Psoas muscle (tissue), 8 donors: ENCODE results near the gene CBLC. TPM values are rescaled to one million over a fixed set of nuclear protein-coding genes. Genes with fewer than 3 reads are reported as not detected.
"Not testable (repeated sequence)": the region's sequence is repeated elsewhere in the genome, so short reads cannot be mapped to it uniquely, and the experiment has no call there.

Source experiments
- ATAC-seq, 4 donors: fragments of 200-7000 bp; cut with Tn5 transposase; one replicate each; pipeline ENCODE4 v1.9.1; 2020; ENCODE audit warnings: moderate library complexity in 3 of 4, mild to moderate bottlenecking in 2 of 4
- DNase-seq, 2 donors: peaks; one replicate each; pipeline ENCODE4 v3.0.0-alpha.2; 2020
- H3K27ac ChIP-seq: fragments of 200-600 bp; one replicate; pipeline ENCODE4 v1.8.0; 2022
- H3K27me3 ChIP-seq, 3 donors: fragments of 200-600 bp in 1 of 3; one replicate each; pipeline versions ENCODE4 v1.6.1 to v1.8.0; 2013 to 2022; ENCODE audit warnings: low read length in 2 of 3, mild to moderate bottlenecking in 2 of 3, moderate library complexity in 1 of 3; ENCODE audit not compliant: insufficient read depth in 3 of 3
- H3K36me3 ChIP-seq, 2 donors: fragments of 200-600 bp in 1 of 2; one replicate each; pipeline versions ENCODE4 v1.6.1 to v1.8.0; 2013 to 2022; ENCODE audit warnings: low read depth in 1 of 2, mild to moderate bottlenecking in 1 of 2, moderate library complexity in 1 of 2; ENCODE audit not compliant: insufficient read depth in 1 of 2
- H3K4me1 ChIP-seq: fragments of 200-600 bp; one replicate; pipeline ENCODE4 v1.8.0; 2022
- H3K4me3 ChIP-seq: fragments of 200-600 bp; one replicate; pipeline ENCODE4 v1.8.0; 2022; ENCODE audit warnings: mild to moderate bottlenecking
- H3K9me3 ChIP-seq: fragments of 200-600 bp; one replicate; pipeline ENCODE4 v1.8.0; 2022
- WGBS, 3 donors: extraction: QIAGEN DNeasy Blood & Tissue Kit; methylation state at CpG; one replicate each; pipeline versions ENCODE4 v1.1.6 to v1.1.7; 2013; 5-methylcytosine and 5-hydroxymethylcytosine counted together
- intact Hi-C, 2 donors: fragments of 100-400 bp; cut with DNase I; formaldehyde crosslinking; loops; one replicate each; pipeline versions ENCODE4 v1.11.0 to v1.14.2; 2022
- polyA plus RNA-seq, 3 donors: library from polyadenylated mRNA; stranded (reverse); fragments of 200-250 nt; gene quantifications; one replicate each; pipeline ENCODE4 v1.2.3, GENCODE V29; 2013
- total RNA-seq, 4 donors: library from RNA; stranded (reverse); fragmentation: NEBNext Ultra II Directional in 2 of 4; extraction: Animal tissue kit (Norgen Biotek cat#: 25700) in 2 of 4; gene quantifications; one replicate each; pipeline versions ENCODE4 v1.2.1 to v1.2.4, GENCODE V29; 2021 to 2023
- TF ChIP-seq, protein P1 (sequence below): fragments of 200-600 bp; IDR thresholded peaks from one replicate; pipeline ENCODE4 v1.8.0; 2022; ENCODE audit warnings: antibody characterized with exemption
- donor health status: healthy with polysubstance abuse.
- donor health status: DM: no; HTN: no; CAD: no; lungs with moderate emphysema.
- donor health status: Bipolar disorder and iron deficiency.
- donor health status: healthy.
- donor health status: DM: yes; HTN: yes; CAD: no.
- donor health status: DM: no; HTN: no; CAD: no.
- donor health status: DM: no; HTN: no; CAD: no.
- donor health status: DM: yes; HTN: yes; CAD: no.

The CBLC gene
- total and polyA plus RNA-seq, 7 donors, result 0.08 to 0.34 TPM; not detected in 5

DNA sequence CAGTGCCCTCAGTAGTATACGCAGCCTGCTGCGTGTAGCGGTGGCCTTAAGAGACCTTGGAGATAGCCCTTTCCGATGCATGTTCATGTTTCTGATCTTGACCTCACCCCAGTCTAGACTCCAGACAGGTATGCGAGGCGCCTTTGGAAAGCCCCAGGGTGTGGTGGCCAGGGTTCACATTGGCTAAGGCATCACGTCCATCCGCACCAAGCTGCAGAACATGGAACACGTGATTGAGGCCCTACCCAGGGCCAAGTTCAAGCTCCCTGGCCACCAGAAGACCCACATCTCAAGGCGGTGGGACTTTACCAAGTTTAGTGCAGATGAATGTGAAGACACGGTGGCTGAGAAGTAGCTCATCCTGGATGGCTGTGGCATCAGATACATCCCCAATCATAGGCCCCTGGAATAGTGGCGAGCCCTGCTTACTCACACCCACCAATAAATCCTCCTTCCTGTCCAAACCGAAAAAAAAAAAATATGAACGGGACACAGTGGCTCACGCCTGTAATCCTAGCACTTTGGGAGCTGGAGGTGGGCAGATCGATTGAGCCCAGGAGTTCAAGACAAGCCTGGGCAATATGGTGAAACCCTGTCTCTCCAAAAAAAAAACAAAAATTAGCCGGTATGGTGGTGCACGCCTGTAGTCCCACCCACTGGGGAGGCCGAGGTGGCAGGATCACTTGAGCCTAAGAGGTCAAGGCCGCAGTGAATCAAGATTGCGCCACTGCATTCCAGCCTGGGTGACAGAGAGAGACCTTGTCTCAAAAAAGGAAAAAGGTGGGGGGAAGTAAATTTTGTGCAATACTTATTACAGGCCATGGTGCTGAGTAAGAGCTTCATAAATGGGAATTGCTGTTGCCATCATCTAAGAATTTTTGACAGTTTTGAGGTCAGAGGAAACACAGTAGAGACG lies 12.4 kb upstream of the CBLC start:
- Histone ChIP-seq H3K27ac (no peak overlapping the region), H3K4me1 (no peaks in the 10 kb centered on the region), H3K9me3 (no peaks in the 10 kb centered on the region), H3K4me3 (no peak overlapping the region), H3K27me3 (no peaks in the 10 kb centered on the region), H3K36me3 (peaks cover 0 to 9% of the 10 kb centered on the region in 2 donors)
- DNase-seq, result no peak
- intact Hi-C loops, result no loop called here
- 86 to 89% (median 87%) methylated on average over 22 of the region's 22 CpGs for WGBS, 3 donors
- ATAC-seq, result no peak
- TF ChIP-seq, protein P1, sequence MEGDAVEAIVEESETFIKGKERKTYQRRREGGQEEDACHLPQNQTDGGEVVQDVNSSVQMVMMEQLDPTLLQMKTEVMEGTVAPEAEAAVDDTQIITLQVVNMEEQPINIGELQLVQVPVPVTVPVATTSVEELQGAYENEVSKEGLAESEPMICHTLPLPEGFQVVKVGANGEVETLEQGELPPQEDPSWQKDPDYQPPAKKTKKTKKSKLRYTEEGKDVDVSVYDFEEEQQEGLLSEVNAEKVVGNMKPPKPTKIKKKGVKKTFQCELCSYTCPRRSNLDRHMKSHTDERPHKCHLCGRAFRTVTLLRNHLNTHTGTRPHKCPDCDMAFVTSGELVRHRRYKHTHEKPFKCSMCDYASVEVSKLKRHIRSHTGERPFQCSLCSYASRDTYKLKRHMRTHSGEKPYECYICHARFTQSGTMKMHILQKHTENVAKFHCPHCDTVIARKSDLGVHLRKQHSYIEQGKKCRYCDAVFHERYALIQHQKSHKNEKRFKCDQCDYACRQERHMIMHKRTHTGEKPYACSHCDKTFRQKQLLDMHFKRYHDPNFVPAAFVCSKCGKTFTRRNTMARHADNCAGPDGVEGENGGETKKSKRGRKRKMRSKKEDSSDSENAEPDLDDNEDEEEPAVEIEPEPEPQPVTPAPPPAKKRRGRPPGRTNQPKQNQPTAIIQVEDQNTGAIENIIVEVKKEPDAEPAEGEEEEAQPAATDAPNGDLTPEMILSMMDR, result no peak

GRCh38 chr19:44765949-44766335 lies 11.7 kb upstream of the CBLC start:
- Histone ChIP-seq H3K27ac (no peak overlapping the region), H3K4me3 (no peak overlapping the region), H3K4me1 (no peaks in the 10 kb centered on the region), H3K36me3 (peaks cover 0 to 3% of the 10 kb centered on the region in 2 donors), H3K9me3 (no peaks in the 10 kb centered on the region), H3K27me3 (no peaks in the 10 kb centered on the region)
- ATAC-seq, result no peak
- intact Hi-C loops, result no loop called here
- no peak for DNase-seq
- 86 to 90% (median 87%) methylated on average over 3 of the region's 3 CpGs for WGBS, 3 donors
- TF ChIP-seq, protein P1, result no peak

DNA sequence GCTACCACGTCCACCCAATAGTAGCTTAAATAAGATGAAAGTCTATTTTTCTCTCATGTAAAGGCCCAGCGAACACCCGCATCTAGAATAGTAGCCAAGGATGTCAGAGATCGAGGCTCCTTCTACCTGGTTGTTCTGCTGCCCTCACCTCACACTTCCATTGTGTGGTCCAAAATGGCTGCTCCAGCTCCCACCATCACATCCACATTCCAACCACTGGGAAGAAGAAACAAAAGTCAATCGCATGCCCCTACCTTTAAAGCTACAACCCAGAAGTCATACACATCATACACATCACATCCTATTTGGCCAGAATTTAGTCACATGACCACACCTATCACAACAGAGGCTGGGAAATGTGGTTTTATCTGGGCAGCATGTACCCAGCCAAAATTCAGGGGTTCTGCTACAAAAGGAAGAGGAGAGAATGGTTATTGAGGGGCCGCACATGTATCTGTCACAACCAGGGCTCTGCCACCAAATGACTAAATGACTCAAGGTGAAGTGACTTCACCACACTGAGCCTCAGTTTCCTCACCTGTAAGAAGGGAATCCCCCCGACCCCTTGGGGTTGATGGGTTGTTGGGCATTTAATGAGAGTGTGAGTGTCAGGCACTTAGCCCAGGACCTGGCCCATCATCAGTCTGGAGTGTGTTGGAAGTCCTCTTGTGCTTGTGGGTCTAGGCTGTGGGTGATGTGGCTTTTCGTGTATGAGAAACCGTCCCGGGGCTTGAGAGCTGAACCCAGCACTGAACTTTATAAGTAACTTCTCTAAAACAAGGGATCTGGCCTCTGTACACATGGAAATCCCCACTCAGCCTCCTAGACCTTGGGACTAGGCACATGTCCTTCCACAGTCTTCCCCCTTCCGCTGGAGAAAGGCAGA lies 10.2 kb upstream of the CBLC start:
- Histone ChIP-seq H3K4me3 (no peak overlapping the region), H3K36me3 (no peaks in the 10 kb centered on the region), H3K27ac (no peak overlapping the region), H3K4me1 (no peaks in the 10 kb centered on the region), H3K27me3 (no peaks in the 10 kb centered on the region), H3K9me3 (no peaks in the 10 kb centered on the region)
- TF ChIP-seq, protein P1, result no peak
- no peak for ATAC-seq
- 70 to 75% (median 74%) methylated on average over 11 of the region's 11 CpGs for WGBS, 3 donors
- intact Hi-C loops, result no loop called here
- no peak for DNase-seq

DNA sequence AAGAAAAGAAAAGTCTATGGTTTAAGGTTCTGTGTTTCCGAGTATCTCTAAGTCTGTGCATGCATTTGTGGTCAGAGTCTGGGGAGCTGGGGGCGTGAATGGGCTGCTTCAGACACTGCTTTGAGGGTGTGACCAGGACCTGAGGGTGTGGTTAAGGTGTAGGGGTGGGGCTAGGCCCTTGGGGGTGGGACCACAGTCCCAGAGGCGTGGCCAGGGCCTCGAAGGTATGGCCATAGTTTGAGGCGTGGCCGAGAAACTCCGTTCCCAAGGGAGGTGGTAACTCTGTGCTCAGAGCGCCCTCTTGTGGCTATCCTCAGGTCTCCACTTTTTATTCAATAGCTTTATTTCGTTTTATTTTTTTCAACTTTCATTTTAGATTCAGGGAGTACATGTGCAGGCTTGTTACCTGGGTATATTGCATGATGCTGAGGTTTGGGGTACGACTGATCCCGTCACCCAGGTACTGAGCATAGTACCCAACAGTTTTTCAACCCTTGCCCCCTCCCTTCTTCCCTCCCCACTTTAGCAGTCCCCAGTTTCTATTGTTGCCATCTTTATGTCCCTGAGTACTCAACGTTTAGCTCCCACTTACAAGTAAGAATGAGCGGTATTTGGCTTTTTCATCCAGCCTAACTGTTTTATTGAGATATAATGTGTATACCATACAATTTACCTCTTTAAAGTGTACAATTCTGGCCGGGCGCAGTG lies 7.0 kb upstream of the CBLC start:
- WGBS, 3 donors, result 27 to 31% (median 29%) methylated on average over 15 of the region's 15 CpGs
- ATAC-seq, result peak; percentile 99 to 100 (median 100)
- no peaks in the 10 kb centered on the region for H3K4me1 ChIP-seq
- H3K36me3 ChIP-seq, result no peaks in the 10 kb centered on the region
- H3K27ac ChIP-seq, result no peak overlapping the region
- peak; percentile 89 to 94 for DNase-seq
- no peak overlapping the region for H3K4me3 ChIP-seq
- H3K9me3 ChIP-seq, result no peaks in the 10 kb centered on the region
- intact Hi-C loops, result loop anchor here (1.0 to 5.0 kb wide), 3 partner anchors 46 to 198 kb away; no protein-coding TSS in a partner anchor
- TF ChIP-seq, protein P1, result peak; percentile 85
- no peaks in the 10 kb centered on the region for H3K27me3 ChIP-seq

DNA sequence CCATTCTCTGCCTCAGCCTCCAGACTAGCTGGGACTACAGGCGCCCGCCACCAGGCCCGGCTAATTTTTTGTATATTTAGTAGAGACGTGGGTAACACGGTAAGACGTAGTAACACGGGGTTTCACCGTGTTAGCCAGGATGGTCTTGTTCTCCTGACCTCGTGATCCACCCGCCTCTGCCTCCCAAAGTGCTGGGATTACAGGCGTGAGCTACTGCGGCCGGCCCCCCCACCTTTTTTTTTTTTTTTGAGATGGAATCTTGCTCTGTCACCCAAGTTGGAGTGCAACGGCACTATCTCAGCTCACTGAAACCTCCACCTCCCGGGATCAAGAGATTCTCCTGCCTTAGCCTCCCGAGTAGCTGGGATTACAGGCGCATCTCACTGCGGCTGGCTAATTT lies 5.5 kb upstream of the CBLC start:
- intact Hi-C loops, result loop anchor here in 1 of 2 donors (5.0 kb wide), 1 partner anchor 200 kb away; no protein-coding TSS in a partner anchor
- H3K27ac ChIP-seq, H3K4me1 ChIP-seq, H3K36me3 ChIP-seq, H3K9me3 ChIP-seq, ATAC-seq, H3K27me3 ChIP-seq, DNase-seq, H3K4me3 ChIP-seq: not testable (repeated sequence)
- 60 to 74% (median 67%) methylated on average over 15 to 18 of the region's 18 CpGs for WGBS, 3 donors
